Activated T-helper 1 cell treated with anti-CD3 and anti-CD28 coated beads, Interleukin-2, amount 50 U/mL, for 16 hours (primary cell): ENCODE results near the gene TIGD7.
"Not testable (repeated sequence)": the region's sequence is repeated elsewhere in the genome, so short reads cannot be mapped to it uniquely, and the experiment has no call there.

Source experiments
- DNase-seq, 2 donors: peaks; one replicate each; pipeline ENCODE4 v3.0.0-alpha.2; 2020; ENCODE audit warnings: low read depth in 1 of 2, low spot score in 1 of 2

Gene TIGD7

DNA sequence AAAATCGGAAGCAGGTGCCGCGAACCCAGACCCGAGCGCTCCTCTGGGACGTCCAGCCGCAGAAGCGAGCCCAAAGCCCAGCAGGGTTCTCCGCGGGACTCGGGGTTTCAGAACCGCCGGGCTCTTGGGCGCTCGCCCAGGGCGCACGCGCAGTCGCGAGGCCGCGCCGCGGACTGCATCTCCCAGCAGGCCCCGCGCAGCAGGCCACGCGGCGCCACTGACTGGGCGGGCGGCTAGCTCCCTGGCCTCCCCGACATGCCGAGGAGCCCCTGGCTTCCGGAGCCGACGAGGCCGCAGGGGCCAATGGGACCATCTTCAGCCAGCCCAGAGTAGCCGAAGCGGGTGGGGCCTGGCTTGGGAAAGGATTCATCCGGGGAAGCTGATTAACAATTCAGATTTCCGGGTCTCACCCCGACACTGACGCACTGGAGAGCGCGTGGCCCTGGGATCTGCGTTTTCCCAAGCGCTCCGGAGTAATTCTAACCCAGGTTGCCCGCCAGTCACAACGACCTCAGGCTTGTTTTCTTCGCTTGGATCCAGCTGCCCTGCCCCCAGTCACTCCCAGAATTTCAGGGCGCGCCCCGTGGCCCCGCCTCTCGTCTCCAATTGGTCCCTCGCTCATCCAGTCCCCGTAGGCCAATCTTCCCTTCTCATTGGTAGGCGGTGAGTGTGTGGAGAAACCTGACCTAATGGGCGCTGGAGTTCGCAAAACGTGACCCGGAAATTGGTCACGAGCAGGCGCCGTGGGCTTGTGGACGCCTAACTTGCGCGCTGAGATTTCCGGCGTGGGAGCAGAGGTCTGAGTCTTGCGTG is 22.3 kb downstream of the TIGD7 start, which contains the start of gene ZNF263:
Gene ZNF263 (plus strand): TSS at position 762 of the 813 bp plus-strand sequence. CDS start 328 bp downstream, outside the sequence.
- peak; percentile 82 to 86 for DNase-seq

DNA sequence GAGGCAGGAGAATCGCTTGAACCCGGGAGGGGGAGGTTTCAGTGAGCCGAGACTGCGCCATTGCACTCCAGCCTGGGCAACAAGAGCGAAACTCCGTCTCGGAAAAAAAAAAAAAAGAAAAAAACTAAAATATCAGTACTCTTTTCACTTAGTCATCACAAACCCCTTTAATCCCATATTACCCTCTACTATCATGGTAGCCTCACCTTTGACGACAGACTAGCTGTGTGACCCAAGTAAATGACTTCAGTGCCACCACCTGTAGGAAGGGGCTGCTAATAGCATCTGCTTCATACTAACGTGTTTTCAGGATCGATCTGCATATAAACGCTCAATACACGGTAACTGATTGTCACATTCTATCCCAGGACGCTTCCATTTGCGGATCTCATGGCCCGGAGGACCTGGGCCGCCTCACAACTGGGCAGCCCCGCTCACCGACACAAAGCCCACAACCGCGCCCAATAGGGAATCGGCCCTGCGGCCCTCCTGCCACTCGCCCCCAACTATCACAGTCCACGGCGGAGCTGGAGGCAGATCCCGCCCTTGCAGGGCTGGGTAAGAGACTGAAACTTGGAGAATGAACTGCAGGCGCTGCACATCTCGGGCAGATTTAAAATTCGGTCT is 23.0 kb downstream of the TIGD7 start:
- peak in 1 of 2 donors; percentile 9 for DNase-seq

DNA sequence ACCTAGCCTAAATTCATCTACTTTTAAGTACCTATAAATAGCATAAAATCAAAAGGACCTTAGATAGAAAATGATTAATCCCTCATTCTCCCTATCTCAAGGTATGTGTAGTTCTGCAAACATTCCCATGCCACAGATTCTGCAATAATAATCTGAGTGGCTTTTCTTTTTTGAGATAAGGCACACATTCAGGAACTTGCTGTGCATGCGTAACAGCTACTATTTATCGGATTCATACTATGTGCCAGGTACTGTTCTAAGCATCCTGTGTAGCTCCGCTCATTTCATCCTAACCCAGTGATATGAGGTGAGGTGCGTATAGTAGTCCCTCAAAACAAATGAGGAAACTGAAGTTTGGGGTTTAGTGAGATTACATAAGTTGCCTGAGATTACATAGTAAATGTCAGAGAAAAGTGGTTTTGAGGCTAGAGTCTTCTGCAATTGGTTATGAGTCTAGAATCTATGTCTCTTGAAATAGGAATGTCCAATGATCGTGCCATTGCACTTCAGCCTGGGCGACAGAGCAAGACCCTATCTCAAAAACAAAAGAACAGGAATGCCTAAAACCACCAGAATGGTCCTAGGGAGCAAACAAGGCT is 23.9 kb downstream of the TIGD7 start:
- DNase-seq = no peak

DNA sequence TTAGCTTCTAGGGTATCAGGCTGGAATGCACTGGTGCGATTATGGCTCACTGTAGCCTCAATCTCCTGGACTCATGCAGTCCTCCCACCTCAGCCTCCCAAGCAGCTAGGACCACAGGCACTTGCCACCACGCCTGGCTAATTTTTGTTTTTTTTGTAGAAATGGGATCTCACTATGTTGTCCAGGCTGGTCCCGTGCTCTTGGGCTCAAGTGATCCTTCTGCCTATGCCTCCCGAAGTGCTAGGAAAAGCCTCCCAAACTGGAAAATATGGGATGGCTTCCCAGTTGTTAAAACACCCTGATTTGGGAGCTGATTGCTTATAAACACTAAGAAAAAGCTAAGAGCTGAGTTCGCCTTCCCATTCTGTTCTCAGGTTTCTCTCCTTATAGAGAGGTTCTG is 28.6 kb downstream of the TIGD7 start:
- DNase-seq = no peak

DNA sequence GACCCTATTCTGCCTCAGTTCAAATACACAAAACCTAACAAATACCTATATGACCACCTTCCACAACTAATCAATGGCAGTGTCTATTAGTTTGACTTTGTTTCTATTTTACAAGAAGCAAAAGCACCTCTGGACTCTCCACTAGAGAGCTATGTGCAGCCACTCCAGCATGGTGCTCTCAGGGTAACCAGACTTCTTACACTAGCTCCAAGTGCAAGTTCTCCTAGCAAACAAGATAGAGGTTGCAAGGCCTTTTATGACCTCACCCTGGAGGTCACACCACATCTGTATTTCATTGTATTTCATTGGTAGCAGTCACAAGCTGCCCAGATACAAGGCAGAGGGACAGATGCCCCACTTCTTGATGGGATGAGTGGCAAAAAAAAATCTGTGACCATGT is 30.3 kb downstream of the TIGD7 start:
- DNase-seq = no peak

DNA sequence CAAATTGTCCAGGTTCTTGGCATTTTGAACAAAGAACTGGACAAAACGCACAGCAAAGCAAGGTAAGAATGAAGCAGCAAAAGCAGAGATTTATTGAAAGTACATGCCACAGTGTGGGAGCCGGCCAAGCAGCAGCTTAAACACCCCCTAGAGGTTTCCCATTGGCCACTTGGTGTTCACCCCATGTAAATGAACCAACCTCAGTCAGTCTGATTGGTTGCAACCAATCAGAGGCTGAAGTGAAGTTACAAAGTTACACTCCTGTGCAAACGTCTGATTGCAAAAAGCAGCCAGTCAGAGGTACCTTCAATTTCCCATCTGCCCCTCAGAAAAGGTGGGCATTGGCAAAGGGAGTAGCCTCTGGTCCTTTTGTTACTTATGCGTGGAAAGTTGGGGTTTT is 30.7 kb downstream of the TIGD7 start:
- DNase-seq = no peak

DNA sequence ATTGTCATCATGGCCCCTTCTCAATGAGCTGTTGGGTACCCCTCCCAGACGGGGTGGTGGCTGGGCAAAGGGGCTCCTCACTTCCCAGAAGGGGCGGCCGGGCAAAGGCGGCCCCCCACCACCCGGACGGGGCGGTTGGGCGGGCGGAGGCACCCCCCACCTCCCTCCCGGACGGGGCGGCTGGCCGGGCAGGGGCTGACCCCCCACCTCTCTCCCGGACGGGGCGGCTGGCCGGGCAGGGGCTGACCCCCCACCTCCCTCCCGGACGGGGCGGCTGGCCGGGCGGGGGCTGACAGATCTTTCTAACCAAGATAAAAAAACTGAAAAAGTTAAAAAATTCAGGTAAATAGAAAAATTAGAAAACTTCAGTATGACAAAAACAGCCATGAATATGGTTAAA is 33.9 kb downstream of the TIGD7 start:
- DNase-seq = not testable (repeated sequence)

DNA sequence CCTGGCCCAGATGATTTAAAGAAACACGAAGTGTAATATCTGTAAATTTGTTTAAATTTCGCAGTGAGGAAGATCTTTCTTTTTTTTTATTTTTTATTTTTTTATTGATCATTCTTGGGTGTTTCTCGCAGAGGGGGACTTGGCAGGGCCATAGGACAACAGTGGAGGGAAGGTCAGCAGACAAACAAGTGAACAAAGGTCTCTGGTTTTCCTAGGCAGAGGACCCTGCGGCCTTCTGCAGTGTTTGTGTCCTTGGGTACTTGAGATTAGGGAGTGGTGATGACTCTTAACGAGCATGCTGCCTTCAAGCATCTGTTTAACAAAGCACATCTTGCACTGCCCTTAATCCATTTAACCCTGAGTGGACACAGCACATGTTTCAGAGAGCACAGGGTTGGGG is 34.5 kb downstream of the TIGD7 start:
- DNase-seq = not testable (repeated sequence)

DNA sequence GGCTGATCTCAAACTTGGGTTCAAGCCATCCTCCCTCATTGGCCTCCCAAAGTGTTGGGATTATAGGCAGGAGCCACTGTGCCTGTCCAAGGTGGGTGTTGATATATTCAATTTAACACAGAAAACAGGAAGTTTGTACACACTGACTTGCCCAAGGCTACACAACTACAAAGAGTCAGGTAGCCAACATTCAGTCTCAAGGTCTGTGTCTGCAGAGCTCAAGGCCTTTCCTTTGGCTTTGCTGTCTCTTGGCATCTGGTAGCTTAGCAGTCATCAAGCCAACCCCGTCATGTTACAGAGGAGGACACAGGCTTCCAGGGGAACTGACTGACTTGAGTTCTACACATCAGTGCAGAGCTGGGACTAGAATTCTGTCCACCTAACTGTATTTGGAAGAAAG is 36.9 kb downstream of the TIGD7 start:
- no peak for DNase-seq

DNA sequence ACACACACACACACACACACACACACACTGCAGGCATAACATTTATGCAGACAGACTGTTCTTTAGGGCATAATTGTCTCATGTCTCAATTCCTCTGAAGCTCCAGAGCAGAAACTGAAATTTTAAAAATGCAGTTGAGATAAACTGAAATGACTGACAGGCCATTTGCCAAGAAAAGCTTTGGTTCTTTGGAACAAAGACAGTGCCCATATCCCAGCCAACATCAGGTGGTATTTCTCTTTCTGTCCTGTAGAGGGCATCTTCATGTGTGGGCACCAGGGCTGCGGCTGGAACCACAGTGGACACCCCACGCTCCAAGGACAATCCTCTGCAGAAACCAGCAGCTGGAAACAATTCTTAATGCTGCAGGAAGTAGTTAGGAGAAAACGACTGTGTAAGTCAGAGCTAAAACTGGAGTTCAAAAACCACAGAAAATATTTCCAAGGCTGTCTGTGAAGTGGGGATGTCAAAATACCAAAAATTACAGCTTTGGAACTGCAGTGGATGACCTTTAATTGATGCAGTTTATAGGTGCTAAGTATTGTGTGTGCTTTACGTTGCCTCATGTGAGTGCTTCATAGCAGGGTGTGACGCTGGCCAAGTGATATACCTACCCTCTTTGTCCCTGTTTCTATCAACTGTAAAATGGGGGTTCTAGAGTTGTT is 38.2 kb downstream of the TIGD7 start:
- DNase-seq = no peak

DNA sequence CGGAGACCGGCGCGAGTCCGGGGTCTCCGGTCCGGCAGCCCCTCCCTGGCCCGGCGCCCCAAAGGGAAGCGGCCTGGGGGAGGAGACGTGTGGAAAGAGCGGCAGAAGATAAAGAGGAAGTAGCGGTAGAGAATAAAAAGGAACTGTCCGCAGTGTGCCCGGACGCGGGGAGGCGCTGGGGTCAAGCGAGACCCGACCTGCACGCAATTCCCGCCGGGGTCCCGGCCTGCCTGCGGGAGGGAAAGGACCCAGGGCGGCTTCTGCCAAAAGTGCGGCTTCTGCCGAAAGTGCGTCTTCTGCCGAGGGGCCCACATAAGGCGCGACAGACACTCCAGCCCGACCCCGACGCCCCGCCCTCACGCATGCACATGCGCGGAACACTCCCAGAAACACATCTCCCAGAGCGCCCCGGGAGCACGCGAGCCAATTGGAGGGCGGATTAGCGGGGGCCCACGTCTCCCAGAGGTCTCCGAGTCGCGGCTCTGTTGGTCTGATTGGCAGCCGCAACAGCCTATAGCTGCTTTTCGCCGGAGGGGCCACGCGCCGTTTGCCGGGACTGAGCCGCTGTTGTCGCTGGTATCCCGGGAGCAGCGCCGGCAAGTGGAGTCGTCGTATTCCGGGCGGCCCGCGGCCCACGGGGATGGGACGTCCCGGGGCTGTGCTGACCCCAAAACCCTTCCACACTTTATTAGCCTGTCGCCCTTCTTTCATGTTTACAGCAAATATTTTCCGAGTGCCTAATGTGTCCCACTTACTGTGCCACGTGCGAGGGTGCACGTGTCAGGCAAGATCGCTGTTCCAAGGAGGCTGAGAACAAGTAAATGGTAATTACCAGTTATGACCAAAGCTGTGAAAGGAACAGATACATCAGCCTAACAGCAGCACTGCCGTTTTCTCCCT is 40.8 kb downstream of the TIGD7 start:
- peak; percentile 91 to 92 for DNase-seq

DNA sequence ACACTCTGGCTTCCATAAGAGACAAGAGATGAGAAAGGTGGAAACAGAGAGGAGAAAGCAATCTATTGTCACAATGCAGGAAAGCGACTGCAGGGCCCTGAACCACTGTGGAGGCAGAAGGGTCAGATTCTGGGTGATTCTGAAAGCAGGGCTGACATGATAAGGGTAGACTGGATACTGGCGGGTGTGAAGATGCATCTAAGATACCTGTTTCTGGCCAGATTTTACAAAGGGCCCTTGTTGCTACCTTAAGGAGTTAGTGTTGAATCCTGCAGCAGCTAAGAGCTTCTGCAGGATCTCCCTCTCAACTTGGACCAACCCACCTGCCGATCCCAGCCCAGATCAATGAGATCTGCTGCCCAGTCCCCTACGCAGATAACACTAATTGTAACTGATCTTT is 42.7 kb downstream of the TIGD7 start:
- no peak for DNase-seq

DNA sequence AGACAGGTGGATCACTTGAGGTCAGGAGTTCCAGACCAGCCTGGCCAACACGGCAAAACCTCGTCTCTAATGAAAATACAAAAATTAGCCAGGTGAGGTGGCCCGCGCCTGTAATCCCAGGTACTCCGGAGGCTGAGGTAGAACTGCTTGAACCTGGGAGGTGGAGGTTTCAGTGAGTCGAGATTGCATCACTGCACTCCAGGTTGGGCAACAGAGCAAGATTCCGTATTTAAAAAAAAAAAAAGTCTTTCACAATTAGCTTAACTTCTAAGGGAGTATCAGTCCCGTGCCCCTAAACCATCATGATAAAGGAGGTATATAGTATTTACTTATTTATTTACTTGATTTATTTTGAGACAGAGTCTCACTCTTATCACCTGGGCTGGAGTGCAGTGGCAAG is 45.4 kb downstream of the TIGD7 start:
- no peak for DNase-seq

DNA sequence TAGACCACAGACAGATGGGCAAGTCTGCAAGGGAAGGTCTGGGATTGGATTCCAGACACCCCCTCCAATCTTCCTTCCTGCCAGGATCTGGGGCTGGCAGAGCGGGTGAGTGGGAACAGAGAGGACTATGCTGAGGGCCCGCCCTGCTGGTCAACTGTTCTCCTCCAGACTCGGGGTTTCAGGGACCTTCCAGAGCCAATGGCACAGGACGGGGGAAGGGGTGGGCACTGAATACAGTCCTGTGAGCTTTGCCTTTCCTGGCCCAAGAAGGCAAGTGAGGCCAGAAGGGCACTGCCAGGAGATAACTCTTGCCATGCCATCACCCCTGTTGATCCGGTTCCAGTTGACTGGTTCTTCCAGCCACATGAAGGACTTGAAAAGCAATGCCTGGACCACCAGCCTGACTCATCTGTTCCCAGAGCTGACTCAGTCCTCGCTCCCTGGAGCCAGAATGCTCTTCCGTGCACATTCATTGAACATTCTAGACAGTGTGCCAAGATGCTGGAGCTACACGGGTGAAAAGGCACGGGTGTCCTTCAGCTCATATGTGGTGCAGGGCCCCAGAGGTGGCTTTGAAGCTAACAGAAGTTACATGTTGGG is 48.3 kb downstream of the TIGD7 start:
- DNase-seq = no peak

DNA sequence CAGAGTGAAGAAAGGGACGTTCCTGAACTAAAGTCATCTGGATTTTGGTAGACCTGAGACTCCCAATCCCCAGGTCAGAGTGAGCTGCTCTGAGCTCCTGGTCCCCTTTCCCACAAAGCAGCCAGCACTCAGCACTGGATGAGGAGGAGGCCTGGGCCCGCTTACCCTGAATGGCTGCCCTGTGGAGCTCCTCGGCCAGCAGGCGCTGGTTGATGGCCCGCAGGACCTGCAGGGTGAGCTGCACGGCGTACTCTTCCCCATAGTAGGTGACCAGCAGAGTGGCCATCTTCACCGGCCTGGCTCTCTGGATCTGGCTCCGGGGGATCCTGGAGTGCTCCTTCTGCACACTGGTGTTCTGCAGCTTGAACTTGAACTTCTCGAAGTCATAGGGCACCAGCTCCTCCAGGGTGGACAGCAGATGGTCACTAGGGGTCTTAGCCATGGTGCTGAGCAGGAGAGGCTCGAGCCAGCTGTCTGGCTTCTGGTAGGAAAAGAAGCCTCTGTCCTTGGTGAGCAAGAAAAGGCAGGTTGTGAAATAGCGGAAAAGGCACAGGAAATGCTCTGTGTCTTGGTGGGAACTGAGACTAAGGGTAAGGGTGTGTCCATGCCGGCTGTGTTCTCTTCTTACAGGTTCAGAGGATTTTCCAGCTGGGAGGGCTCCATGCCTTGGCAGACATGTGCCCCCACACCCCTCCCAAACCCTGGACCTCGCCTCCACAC is 48.9 kb downstream of the TIGD7 start, which contains the start of gene MEFV:
Gene MEFV (minus strand): TSS at position 488 of the 720 bp plus-strand sequence. CDS start 46 bp downstream, at position 442.
- no peak for DNase-seq

DNA sequence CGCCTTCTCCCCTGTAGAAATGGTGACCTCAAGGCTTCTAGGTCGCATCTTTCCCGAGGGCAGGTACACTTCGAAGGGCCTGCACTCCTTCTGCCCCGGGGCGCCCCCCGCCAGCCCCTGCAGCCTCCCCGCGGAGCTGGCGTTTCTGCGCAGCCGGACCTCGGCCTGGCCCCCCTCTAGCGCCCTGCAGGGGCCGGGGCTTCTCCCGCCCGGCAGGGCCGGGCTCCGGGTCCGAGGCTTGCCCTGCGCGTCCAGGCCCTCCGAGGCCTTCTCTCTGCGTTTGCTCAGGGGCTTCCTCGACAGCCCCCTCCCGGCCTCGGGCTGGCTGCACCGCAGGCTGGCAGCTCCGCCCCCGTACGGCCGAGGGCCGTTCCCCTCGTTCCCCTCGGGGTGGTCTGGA is 50.9 kb downstream of the TIGD7 start:
- no peak for DNase-seq

DNA sequence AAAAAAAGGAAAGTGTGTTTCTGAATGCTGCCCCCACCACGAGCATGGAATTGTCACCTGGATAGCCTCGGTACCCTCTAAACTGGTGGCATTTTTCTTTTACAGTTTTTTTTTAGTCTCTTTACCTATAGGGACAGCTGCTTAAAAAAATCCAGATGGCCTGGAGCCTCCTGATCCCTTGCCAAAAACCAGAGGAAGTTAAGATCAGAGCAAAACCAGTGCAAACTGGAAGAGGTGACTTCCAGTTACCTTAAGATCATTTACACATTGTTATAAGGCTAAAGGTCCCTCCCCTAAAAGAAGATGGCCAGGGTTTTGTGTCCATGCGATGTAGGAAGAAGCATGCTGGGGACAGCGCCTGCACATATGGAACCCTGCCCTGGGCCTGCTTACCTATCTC is 52.3 kb downstream of the TIGD7 start:
- no peak for DNase-seq

DNA sequence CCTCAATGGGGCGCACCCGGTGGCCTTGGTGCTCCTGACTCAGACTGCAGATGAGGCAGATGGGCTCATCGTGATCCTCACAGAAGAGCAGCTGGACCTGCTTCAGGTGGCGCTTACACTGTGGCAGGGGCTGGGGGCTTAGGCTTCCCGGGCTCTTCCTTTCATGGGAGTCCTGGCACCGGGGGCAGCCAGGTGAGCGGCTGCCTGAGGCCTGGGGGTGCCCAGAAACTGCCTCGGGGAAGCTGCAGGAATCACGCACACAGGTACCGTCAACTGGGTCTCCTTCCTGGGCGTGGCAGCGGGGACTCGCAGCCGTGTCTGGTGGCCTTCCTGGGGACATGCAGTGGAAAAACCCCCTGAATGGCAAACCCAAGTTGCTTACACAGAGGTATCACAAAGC is 55.8 kb downstream of the TIGD7 start:
- no peak for DNase-seq

DNA sequence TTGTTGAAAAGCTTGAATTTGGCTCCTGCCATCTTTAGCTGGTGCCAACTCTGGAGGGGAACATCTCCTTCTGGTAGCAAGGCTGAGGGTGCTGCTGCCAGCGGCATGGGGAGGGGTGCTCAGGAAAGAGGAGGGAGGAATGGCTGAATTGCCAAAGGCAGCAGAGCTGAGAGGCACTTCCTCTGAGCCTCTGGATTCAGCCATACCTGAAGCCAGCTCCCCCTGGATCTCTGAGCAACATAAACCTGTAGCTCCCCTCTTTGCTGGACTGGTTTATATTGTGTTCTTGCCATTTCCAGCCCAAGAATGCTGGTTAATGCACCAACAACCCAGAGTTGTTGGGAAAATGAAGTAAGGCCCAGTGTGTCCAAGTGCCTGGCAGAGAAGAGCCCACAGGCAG is 56.2 kb downstream of the TIGD7 start:
- no peak for DNase-seq
